Adrenal gland (tissue), 12 donors: ENCODE data around the gene BCL2. TPM values are rescaled to one million over a fixed set of nuclear protein-coding genes. Genes with fewer than 3 reads are reported as not detected.

Experiments
- DNase-seq, 7 donors: peaks; one replicate each; pipeline ENCODE4 v3.0.0-alpha.2; 2019 to 2020
- H3K27ac ChIP-seq, 5 donors: fragments of 200-600 bp; sonication (generic) in 4 of 5; 1 replicate in 3 of 5; 2 replicates in 2 of 5; pipeline versions ENCODE4 v1.5.1 to v1.8.0; 2016 to 2020; ENCODE audit warnings: mild to moderate bottlenecking in 1 of 5
- H3K27me3 ChIP-seq: fragments of 200-600 bp; 2 replicates; pipeline ENCODE4 v1.8.0; 2021
- H3K36me3 ChIP-seq, 2 donors: fragments of 200-600 bp; replicated peaks in 1 of 2; 1 replicate in 1 of 2; 2 replicates in 1 of 2; pipeline versions ENCODE4 v1.5.1 to v1.8.0; 2018 to 2022
- H3K4me1 ChIP-seq, 2 donors: fragments of 200-600 bp; replicated peaks in 1 of 2; 1 replicate in 1 of 2; 2 replicates in 1 of 2; pipeline versions ENCODE4 v1.5.1 to v1.8.0; 2018 to 2021
- H3K4me3 ChIP-seq, 4 donors: fragments of 200-600 bp; sonication (generic) in 3 of 4; one replicate each; pipeline ENCODE4 v1.5.1; 2016 to 2018
- H3K9me3 ChIP-seq, 3 donors: fragments of 200-600 bp; sonication (generic) in 1 of 3; replicated peaks in 1 of 3; 1 replicate in 2 of 3; 2 replicates in 1 of 3; pipeline versions ENCODE4 v1.5.1 to v1.8.0; 2016 to 2021
- POLR2A ChIP-seq, 2 donors: fragments of 450-650 bp; IDR thresholded peaks; one replicate each; pipeline ENCODE4 v1.6.1; 2017; ENCODE audit warnings: antibody characterized with exemption in 2 of 2, mild to moderate bottlenecking in 2 of 2, moderate library complexity in 1 of 2
- WGBS, 4 donors: extraction: QIAGEN DNeasy Blood & Tissue Kit in 2 of 4; methylation state at CpG; one replicate each; pipeline versions ENCODE4 v1.1.5 to v1.1.7; 2013 to 2017; 5-methylcytosine and 5-hydroxymethylcytosine counted together
- intact Hi-C, 2 donors: fragments of 100-400 bp; cut with DNase I; formaldehyde crosslinking; loops; one replicate each; pipeline versions ENCODE4 v1.14.1 to v1.15.0; 2022 to 2023
- polyA plus RNA-seq, 3 donors: library from polyadenylated mRNA; stranded (reverse); fragments of 200-250 nt in 2 of 3; fragments of 350-450 nt in 1 of 3; fragmentation: Illumina TruSeq in 1 of 3; extraction: RNeasy Lipid Tissue Mini Kit (QIAGEN cat#74804) in 1 of 3; gene quantifications; one replicate each; pipeline ENCODE4 v1.2.3, GENCODE V29; 2013 to 2014
- total RNA-seq, 9 donors: library from RNA; depleted of rRNA in 4 of 9; stranded (reverse); fragments of >200 nt in 4 of 9; fragments of 120-200 nt in 1 of 9; fragmentation: NEBNext Ultra II Directional in 1 of 9; extraction: Animal tissue kit (Norgen Biotek cat#: 25700) in 1 of 9; gene quantifications; one replicate each; pipeline versions ENCODE4 v1.1.0 to v1.2.4, GENCODE V29; 2013 to 2023
- TF ChIP-seq, protein P1 (sequence below), 6 experiments: fragments of 450-650 bp in 4 of 6; fragments of 200-600 bp in 2 of 6; sonication (generic) in 1 of 6; IDR thresholded peaks; 1 replicate in 5 of 6; 2 replicates in 1 of 6; pipeline versions ENCODE4 v1.5.1 to v1.8.0; 2016 to 2021; ENCODE audit warnings: antibody characterized with exemption in 6 of 6, mild to moderate bottlenecking in 2 of 6, moderate library complexity in 1 of 6
- donor health status: healthy with polysubstance abuse.
- donor health status: Bipolar disorder and iron deficiency.
- donor health status: DM: yes; HTN: yes; CAD: no.
- donor health status: DM: no; HTN: no; CAD: no.
- donor health status: DM: no; HTN: no; CAD: no.
- donor health status: DM: yes; HTN: yes; CAD: no.

The BCL2 gene
- total and polyA plus RNA-seq, 12 donors = 0.85 to 7.7 (median 3.4) TPM

DNA sequence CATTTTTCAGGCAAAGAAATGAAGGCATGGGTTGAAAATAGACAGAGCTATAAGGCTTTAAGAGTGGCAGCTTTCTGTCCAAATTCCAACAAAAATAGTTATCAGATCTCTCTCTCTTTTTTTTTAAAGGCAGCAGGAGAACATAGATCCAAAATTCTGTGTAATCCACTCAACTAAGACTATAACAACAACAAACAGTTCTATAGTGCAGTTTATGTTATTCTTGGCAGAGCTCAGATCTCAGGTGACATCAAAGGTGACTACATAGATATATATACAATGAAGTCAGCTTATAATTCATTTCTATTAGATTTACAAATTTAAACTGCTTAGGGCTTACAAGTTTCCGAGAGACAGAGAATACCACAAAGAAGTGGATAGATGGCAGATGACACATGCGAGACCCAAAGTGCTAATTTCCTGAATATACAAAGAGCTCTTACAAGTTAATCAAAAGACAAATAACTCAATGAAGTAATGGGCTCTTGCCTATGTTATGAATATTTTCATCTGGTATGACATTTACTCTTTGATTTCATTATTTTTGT is 223.2 kb downstream of the BCL2 start:
- no peak for TF ChIP-seq POLR2A (IDR thresholded peaks at IDR 0.05)
- TF ChIP-seq, protein P1, sequence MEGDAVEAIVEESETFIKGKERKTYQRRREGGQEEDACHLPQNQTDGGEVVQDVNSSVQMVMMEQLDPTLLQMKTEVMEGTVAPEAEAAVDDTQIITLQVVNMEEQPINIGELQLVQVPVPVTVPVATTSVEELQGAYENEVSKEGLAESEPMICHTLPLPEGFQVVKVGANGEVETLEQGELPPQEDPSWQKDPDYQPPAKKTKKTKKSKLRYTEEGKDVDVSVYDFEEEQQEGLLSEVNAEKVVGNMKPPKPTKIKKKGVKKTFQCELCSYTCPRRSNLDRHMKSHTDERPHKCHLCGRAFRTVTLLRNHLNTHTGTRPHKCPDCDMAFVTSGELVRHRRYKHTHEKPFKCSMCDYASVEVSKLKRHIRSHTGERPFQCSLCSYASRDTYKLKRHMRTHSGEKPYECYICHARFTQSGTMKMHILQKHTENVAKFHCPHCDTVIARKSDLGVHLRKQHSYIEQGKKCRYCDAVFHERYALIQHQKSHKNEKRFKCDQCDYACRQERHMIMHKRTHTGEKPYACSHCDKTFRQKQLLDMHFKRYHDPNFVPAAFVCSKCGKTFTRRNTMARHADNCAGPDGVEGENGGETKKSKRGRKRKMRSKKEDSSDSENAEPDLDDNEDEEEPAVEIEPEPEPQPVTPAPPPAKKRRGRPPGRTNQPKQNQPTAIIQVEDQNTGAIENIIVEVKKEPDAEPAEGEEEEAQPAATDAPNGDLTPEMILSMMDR (IDR thresholded peaks at IDR 0.05) = no peak
- DNase-seq = no peak
- Histone ChIP-seq H3K4me3 (no peak overlapping the region), H3K27ac (no peak overlapping the region), H3K36me3 (no peaks in the 10 kb centered on the region), H3K9me3 (no peaks in the 10 kb centered on the region), H3K27me3 (no peaks in the 10 kb centered on the region), H3K4me1 (no peaks in the 10 kb centered on the region)
- intact Hi-C loops = no loop called here
- WGBS, 4 donors = 61 to 81% (median 77%) methylated on average over 2 of the region's 2 CpGs

DNA sequence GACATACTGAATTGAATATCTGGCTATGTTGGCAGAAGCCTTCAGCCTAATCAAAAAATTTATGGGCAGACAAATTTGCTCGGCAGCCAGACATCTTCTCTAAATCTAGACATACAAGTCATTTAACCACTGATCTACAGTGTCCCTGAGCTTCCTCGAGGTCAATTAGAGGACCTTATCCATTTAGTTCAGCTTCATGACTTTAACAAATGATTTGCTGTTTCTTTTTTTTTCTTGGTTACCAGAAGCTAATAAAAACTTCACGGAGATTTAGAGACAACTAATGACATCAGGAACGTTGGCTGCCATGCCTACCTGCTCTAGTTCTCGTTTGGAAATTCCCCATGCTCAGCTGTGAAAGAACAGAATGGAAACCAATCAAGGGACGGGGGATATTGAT is 223.8 kb downstream of the BCL2 start:
- no peak for TF ChIP-seq POLR2A (IDR thresholded peaks at IDR 0.05)
- TF ChIP-seq, protein P1 (IDR thresholded peaks at IDR 0.05) = no peak
- intact Hi-C loops = no loop called here
- Histone ChIP-seq H3K36me3 (no peaks in the 10 kb centered on the region), H3K27ac (no peak overlapping the region), H3K9me3 (no peaks in the 10 kb centered on the region), H3K4me3 (no peak overlapping the region), H3K4me1 (no peaks in the 10 kb centered on the region), H3K27me3 (no peaks in the 10 kb centered on the region)
- DNase-seq = peak in 1 of 7 donors; percentile 62
- 32 to 36% (median 34%) methylated on average over 6 of the region's 6 CpGs for WGBS, 4 donors

- no peak for TF ChIP-seq POLR2A (IDR thresholded peaks at IDR 0.05)
- TF ChIP-seq, protein P1 (IDR thresholded peaks at IDR 0.05) = no peak
- Histone ChIP-seq H3K9me3 (no peaks in the 10 kb centered on the region), H3K27ac (no peak overlapping the region), H3K4me1 (no peaks in the 10 kb centered on the region), H3K4me3 (no peak overlapping the region), H3K36me3 (no peaks in the 10 kb centered on the region), H3K27me3 (no peaks in the 10 kb centered on the region)
- WGBS, 4 donors = 90 to 96% (median 94%) methylated on average over 4 of the region's 4 CpGs
- no peak for DNase-seq
- intact Hi-C loops = no loop called here
These were observed 227.8 kb downstream of the BCL2 start for GRCh38 chr18:63091671-63092364.

- Histone ChIP-seq H3K4me3 (no peak overlapping the region), H3K9me3 (no peaks in the 10 kb centered on the region), H3K36me3 (no peaks in the 10 kb centered on the region), H3K4me1 (no peaks in the 10 kb centered on the region), H3K27me3 (no peaks in the 10 kb centered on the region), H3K27ac (peak overlapping the region in 1 of 5 donors; percentile 8)
- intact Hi-C loops = no loop called here
- TF ChIP-seq, protein P1 (IDR thresholded peaks at IDR 0.05) = no peak
- no peak for TF ChIP-seq POLR2A (IDR thresholded peaks at IDR 0.05)
- DNase-seq = peak in 1 of 7 donors; percentile 69
- WGBS, 4 donors = 77 to 89% (median 82%) methylated on average over 12 of the region's 12 CpGs
These were observed 229.2 kb downstream of the BCL2 start for GRCh38 chr18:63090334-63090733.
